Thymus (tissue), 11 donors: ENCODE data around the gene ZNF516. TPM values are rescaled to one million over a fixed set of nuclear protein-coding genes. Genes with fewer than 3 reads are reported as not detected.

ENCODE experiments used
- DNase-seq, 9 donors: peaks; one replicate each; pipeline ENCODE4 v3.0.0-alpha.2; 2013; ENCODE audit warnings: low spot score in 9 of 9, low read depth in 6 of 9, missing footprints in 1 of 9
- H3K27ac ChIP-seq, 2 donors: one replicate each; pipeline ENCODE4 v1.5.1; 2013; ENCODE audit warnings: control low read depth in 1 of 2, low read depth in 1 of 2, low read length in 1 of 2, mild to moderate bottlenecking in 1 of 2, moderate library complexity in 1 of 2
- H3K27me3 ChIP-seq, 2 donors: one replicate each; pipeline ENCODE4 v1.5.1; 2013; ENCODE audit warnings: low read length in 1 of 2; ENCODE audit not compliant: control insufficient read depth in 2 of 2, insufficient read depth in 1 of 2
- H3K36me3 ChIP-seq, 2 donors: one replicate each; pipeline ENCODE4 v1.5.1; 2013; ENCODE audit warnings: low read length in 1 of 2, mild to moderate bottlenecking in 1 of 2, moderate library complexity in 1 of 2; ENCODE audit not compliant: control insufficient read depth in 2 of 2, insufficient read depth in 2 of 2
- H3K4me1 ChIP-seq, 2 donors: one replicate each; pipeline ENCODE4 v1.5.1; 2013; ENCODE audit warnings: low read length in 2 of 2; ENCODE audit not compliant: control insufficient read depth in 2 of 2, insufficient read depth in 2 of 2
- H3K4me3 ChIP-seq, 2 donors: one replicate each; pipeline ENCODE4 v1.5.1; 2013; ENCODE audit warnings: low read length in 2 of 2, control low read depth in 1 of 2, mild to moderate bottlenecking in 1 of 2
- H3K9me3 ChIP-seq, 2 donors: one replicate each; pipeline ENCODE4 v1.5.1; 2013; ENCODE audit warnings: low read length in 1 of 2, mild to moderate bottlenecking in 1 of 2; ENCODE audit not compliant: control insufficient read depth in 2 of 2, insufficient read depth in 1 of 2
- WGBS: extraction: QIAGEN DNeasy Blood & Tissue Kit; methylation state at CpG from one replicate; pipeline ENCODE4 v1.1.7; 2013; 5-methylcytosine and 5-hydroxymethylcytosine counted together
- polyA plus RNA-seq: library from polyadenylated mRNA; stranded (reverse); fragments of 200-250 nt; gene quantifications from one replicate; pipeline ENCODE4 v1.2.3, GENCODE V29; 2013
- total RNA-seq: library from RNA; stranded (reverse); fragments of 120-200 nt; gene quantifications from one replicate; pipeline ENCODE4 v1.2.4, GENCODE V29; 2013
- donor health status: healthy.

ZNF516 gene
- total and polyA plus RNA-seq, 2 donors = 5.9 to 8.9 TPM

- H3K4me1 ChIP-seq = peaks cover 5 to 8% of the 10 kb centered on the region in 2 donors
Measured at GRCh38 chr18:76467371-76468190, 27.5 kb downstream of the ZNF516 start.

GRCh38 chr18:76466410-76466991 is 28.5 kb downstream of the ZNF516 start:
- peaks cover 5 to 8% of the 10 kb centered on the region in 2 donors for H3K4me1 ChIP-seq
- 95% methylated on average over 20 of the region's 20 CpGs for WGBS
- no peak overlapping the region for H3K4me3 ChIP-seq
- H3K9me3 ChIP-seq = no peaks in the 10 kb centered on the region
- H3K27ac ChIP-seq = no peak overlapping the region
- H3K36me3 ChIP-seq = no peaks in the 10 kb centered on the region
- H3K27me3 ChIP-seq = no peaks in the 10 kb centered on the region
- no peak for DNase-seq

More at GRCh38 chr18:76467371-76468190, 27.5 kb downstream of the ZNF516 start:
- 38% methylated on average over 19 of the region's 19 CpGs for WGBS
- Histone ChIP-seq H3K27ac (peak overlapping the region in 1 of 2 donors; percentile 25), H3K4me3 (no peak overlapping the region), H3K36me3 (no peaks in the 10 kb centered on the region), H3K9me3 (no peaks in the 10 kb centered on the region), H3K27me3 (no peaks in the 10 kb centered on the region)
- no peak for DNase-seq

- Histone ChIP-seq H3K27me3 (no peaks in the 10 kb centered on the region), H3K4me1 (peaks cover 5 to 8% of the 10 kb centered on the region in 2 donors), H3K36me3 (no peaks in the 10 kb centered on the region), H3K9me3 (no peaks in the 10 kb centered on the region), H3K4me3 (no peak overlapping the region), H3K27ac (no peak overlapping the region)
- DNase-seq = no peak
- WGBS = 95% methylated on average over 23 of the region's 23 CpGs
Measured at GRCh38 chr18:76465630-76466409, 29.2 kb downstream of the ZNF516 start.

DNA sequence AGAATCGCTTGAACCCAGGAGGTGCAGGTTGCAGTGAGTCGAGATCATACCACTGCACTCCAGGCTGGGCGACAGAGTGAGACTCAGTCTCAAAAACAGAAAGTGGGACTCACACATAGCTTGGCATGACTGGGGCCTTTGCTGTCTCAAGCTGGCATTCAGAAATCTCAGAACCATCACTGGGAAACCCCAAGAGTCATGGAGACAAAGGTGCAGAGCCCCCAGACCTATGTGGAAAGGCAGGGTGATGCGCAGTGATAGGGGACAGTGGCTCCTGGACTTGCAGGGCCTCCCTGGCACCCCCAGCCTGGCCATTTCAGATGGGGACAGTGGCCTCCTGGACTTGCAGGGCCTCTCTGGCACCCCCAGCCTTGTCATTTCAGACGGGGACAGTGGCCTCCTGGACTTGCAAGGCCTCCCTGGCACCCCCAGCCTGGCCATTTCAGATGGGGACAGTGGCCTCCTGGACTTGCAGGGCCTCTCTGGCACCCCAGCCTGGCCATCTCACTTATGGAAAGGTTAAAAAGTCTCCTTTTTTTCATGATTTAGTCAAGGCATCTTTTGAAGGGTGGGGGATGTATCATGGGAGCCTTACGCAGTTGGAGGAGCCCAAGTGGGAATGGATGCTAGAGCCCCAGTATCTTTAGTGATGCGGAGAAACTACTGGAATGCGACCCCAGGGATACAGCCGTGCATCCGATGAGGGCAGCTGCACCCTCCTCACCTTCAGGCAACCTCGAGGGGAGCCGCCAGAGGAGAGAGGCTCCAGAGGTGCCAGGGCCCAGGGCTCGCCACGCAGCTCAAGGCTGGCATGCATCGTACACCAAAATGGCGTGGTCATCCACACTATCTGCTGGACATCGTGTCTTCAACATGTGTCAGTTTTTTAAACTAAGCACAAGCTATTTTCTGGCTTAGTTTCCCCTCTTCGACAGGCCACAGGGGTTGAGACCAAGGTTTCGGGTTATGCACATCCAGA is 30.5 kb downstream of the ZNF516 start:
- Histone ChIP-seq H3K27me3 (no peaks in the 10 kb centered on the region), H3K9me3 (no peaks in the 10 kb centered on the region), H3K4me1 (peaks cover 5 to 8% of the 10 kb centered on the region in 2 donors), H3K27ac (no peak overlapping the region), H3K4me3 (no peak overlapping the region), H3K36me3 (no peaks in the 10 kb centered on the region)
- 97% methylated on average over 19 of the region's 19 CpGs for WGBS
- DNase-seq = no peak

- no peak overlapping the region for H3K4me3 ChIP-seq
- H3K27ac ChIP-seq = no peak overlapping the region
- WGBS = 96% methylated on average over 14 of the region's 14 CpGs
- H3K27me3 ChIP-seq = no peaks in the 10 kb centered on the region
- no peaks in the 10 kb centered on the region for H3K36me3 ChIP-seq
- no peaks in the 10 kb centered on the region for H3K9me3 ChIP-seq
- H3K4me1 ChIP-seq = peaks cover 5 to 8% of the 10 kb centered on the region in 2 donors
- DNase-seq = no peak
Measured at GRCh38 chr18:76463872-76464271, 31.2 kb downstream of the ZNF516 start.

DNA sequence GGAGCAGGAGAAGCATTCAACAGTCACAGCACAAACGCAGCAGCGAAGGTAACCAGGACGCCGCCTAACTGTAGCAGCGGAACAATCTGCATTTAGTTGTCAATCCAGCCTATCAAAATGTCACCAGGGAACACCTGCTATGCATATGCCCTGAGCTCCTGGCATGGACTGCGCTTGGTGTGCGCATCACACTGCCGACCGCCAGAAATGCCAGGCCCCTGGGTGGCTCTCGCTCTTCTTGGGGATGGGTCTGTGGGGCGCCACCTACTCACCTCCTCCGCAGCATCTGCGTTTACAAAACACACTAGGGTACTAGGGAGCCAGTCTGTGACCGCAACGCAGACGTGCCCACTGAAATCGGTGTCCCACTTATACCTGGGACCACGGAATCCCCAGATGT is 31.7 kb downstream of the ZNF516 start:
- no peaks in the 10 kb centered on the region for H3K36me3 ChIP-seq
- peaks cover 5 to 8% of the 10 kb centered on the region in 2 donors for H3K4me1 ChIP-seq
- DNase-seq = no peak
- no peaks in the 10 kb centered on the region for H3K9me3 ChIP-seq
- no peak overlapping the region for H3K4me3 ChIP-seq
- no peaks in the 10 kb centered on the region for H3K27me3 ChIP-seq
- 94% methylated on average over 18 of the region's 18 CpGs for WGBS
- H3K27ac ChIP-seq = no peak overlapping the region

DNA sequence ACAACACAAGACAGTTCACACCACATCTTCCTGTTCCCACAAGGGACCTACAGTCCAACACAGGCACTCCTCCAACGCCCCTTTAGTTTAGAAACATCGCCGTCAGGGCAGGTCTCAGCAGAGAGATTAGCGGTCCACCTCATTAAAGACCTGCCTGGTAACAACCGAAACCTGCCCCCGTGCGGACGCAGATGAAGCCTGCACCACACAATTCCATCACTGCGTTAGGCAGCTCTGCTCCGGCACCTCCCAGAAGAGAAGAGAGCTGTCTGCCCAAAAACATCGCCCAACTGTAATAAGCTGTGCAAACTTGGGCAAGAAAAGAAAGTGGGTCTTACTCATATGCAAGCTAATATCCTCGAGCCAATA is 32.7 kb downstream of the ZNF516 start:
- Histone ChIP-seq H3K4me1 (peaks cover 0 to 1% of the 10 kb centered on the region in 2 donors), H3K4me3 (no peak overlapping the region), H3K27me3 (no peaks in the 10 kb centered on the region), H3K36me3 (no peaks in the 10 kb centered on the region), H3K9me3 (no peaks in the 10 kb centered on the region), H3K27ac (no peak overlapping the region)
- no peak for DNase-seq
- WGBS = 94% methylated on average over 12 of the region's 12 CpGs

DNA sequence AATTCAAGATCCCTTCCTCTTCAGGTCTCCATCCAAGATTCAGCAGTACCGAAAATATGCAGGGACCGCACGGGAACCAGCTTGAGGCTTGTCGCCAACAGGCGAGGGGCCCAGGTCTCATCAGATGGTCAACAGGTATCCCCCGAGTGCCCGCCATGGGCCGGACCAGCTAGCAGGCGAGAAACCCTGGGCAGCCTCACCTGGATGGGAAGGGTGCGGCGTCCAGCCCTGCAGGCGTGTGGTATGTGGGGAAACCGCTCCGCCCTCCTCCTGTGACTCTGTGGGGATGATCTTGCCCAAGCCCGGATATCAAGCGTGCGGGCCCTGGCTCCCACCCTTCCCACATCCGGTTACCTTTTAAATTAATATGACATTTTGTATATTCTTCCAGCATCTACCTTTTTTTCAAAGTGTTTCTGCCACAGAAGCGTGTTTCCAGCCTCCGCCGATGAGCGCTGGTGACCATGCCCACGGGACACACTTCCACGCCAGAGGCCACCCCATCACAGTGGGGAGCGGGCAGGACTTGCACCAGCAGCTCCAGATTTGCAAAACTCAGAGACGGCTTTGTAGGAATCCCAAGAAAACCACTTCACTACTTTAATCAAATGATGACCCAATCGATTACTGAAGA is 33.2 kb downstream of the ZNF516 start:
- Histone ChIP-seq H3K9me3 (no peaks in the 10 kb centered on the region), H3K27ac (no peak overlapping the region), H3K4me3 (no peak overlapping the region), H3K27me3 (no peaks in the 10 kb centered on the region), H3K36me3 (no peaks in the 10 kb centered on the region), H3K4me1 (no peaks in the 10 kb centered on the region)
- no peak for DNase-seq
- 98% methylated on average over 27 of the region's 27 CpGs for WGBS
